ENCODE measurements around the gene EDN3.

Gene EDN3

GRCh38 chr20:59318201-59318790 is 17.9 kb downstream of the EDN3 start:
- Histone ChIP-seq H3K4me3 (ENCODE audit: low read depth, low read length) (no peak overlapping the region), H3K27ac (ENCODE audit: extremely low read depth, low read depth, low read length) (no peak overlapping the region), H3K36me3 (ENCODE audit: control insufficient read depth in 2 of 2, insufficient read depth in 1 of 2, low read length in 2 of 2) (no peaks in the 10 kb centered on the region), H3K9me3 (ENCODE audit: control insufficient read depth, insufficient read depth, low read depth, low read length) (no peaks in the 10 kb centered on the region), H3K4me1 (ENCODE audit: control insufficient read depth, insufficient read depth, low read length) (no peaks in the 10 kb centered on the region)
- no peak for TF ChIP-seq OSR2 (tag by site-specific recombination; IDR thresholded peaks at IDR 0.05)
- no peak for TF ChIP-seq SCRT1 (tag by site-specific recombination; IDR thresholded peaks at IDR 0.05; ENCODE audit: borderline replicate concordance)
- no peak for TF ChIP-seq ZSCAN30 (tag by site-specific recombination; IDR thresholded peaks at IDR 0.05)
- TF ChIP-seq ZNF366 (tag by site-specific recombination; conservative IDR thresholded peaks at IDR 0.05): no peak
- no peak for TF ChIP-seq ZNF362 (tag by site-specific recombination; IDR thresholded peaks at IDR 0.05)
- no peak for TF ChIP-seq BCL11A (tag by site-specific recombination; IDR thresholded peaks at IDR 0.05; ENCODE audit: low read depth)
- TF ChIP-seq ZNF677 (tag by site-specific recombination; IDR thresholded peaks at IDR 0.05): no peak
- no peak for TF ChIP-seq ZNF26 (tag by site-specific recombination; IDR thresholded peaks at IDR 0.05)
- no peak for TF ChIP-seq ZIC2 (tag by site-specific recombination; IDR thresholded peaks at IDR 0.05)
- no peak for TF ChIP-seq PRDM4 (tag by site-specific recombination; IDR thresholded peaks at IDR 0.05)
- no peak for TF ChIP-seq ZNF133 (tag by site-specific recombination; IDR thresholded peaks at IDR 0.05)
- no peak for TF ChIP-seq ZBTB20 (tag by site-specific recombination; IDR thresholded peaks at IDR 0.05)
- POLR2A ChIA-PET: no interaction called here
- CTCF ChIA-PET: interaction anchor here (0.9 kb wide), 1 partner anchor 137 kb away, joined by 4 read pairs; no protein-coding TSS in a partner anchor

- H3K36me3 ChIP-seq (ENCODE audit: control insufficient read depth in 2 of 2, insufficient read depth in 1 of 2, low read length in 2 of 2): no peaks in the 10 kb centered on the region
- ChIA-PET CTCF (no interaction called here), POLR2A (no interaction called here)
- no peaks in the 10 kb centered on the region for H3K9me3 ChIP-seq (ENCODE audit: control insufficient read depth, insufficient read depth, low read depth, low read length)
- no peak overlapping the region for H3K4me3 ChIP-seq (ENCODE audit: low read depth, low read length)
- no peak overlapping the region for H3K27ac ChIP-seq (ENCODE audit: extremely low read depth, low read depth, low read length)
- no peak for TF ChIP-seq ZNF791 (tag by site-specific recombination; IDR thresholded peaks at IDR 0.05)
- no peak for TF ChIP-seq ZNF580 (tag by site-specific recombination; IDR thresholded peaks at IDR 0.05)
- TF ChIP-seq PBX3 (CRISPR knock-in tag; IDR thresholded peaks at IDR 0.05): no peak
- no peak for TF ChIP-seq ELK4 (IDR thresholded peaks at IDR 0.05; ENCODE audit: borderline replicate concordance, low read depth, low read length)
- TF ChIP-seq ZNF626 (tag by site-specific recombination; IDR thresholded peaks at IDR 0.05): no peak
- TF ChIP-seq ZFP3 (tag by site-specific recombination; IDR thresholded peaks at IDR 0.05; ENCODE audit: low read depth): no peak
- TF ChIP-seq GFI1B (tag by site-specific recombination; IDR thresholded peaks at IDR 0.05): no peak
- TF ChIP-seq ZNF398 (tag by site-specific recombination; IDR thresholded peaks at IDR 0.05): no peak
- TF ChIP-seq ZNF354C (tag by site-specific recombination; IDR thresholded peaks at IDR 0.05; ENCODE audit: borderline replicate concordance, low read depth): no peak
- TF ChIP-seq ZNF596 (tag by site-specific recombination; IDR thresholded peaks at IDR 0.05): no peak
- no peak for TF ChIP-seq ZNF521 (tag by site-specific recombination; IDR thresholded peaks at IDR 0.05)
- H3K4me1 ChIP-seq (ENCODE audit: control insufficient read depth, insufficient read depth, low read length): no peaks in the 10 kb centered on the region
Observed at GRCh38 chr20:59318803-59319202, 18.4 kb downstream of the EDN3 start.

All from HEK293 (cell line).